ENCODE results near the gene BID. TPM values are rescaled to one million over a fixed set of nuclear protein-coding genes. Genes with fewer than 3 reads are reported as not detected.

The BID gene
- total and polyA plus RNA-seq, 2 of the 8 experiments (the other 6 are each of a cell fraction or from before 2014, with no cell fraction given) = 39.3 to 114 TPM

DNA sequence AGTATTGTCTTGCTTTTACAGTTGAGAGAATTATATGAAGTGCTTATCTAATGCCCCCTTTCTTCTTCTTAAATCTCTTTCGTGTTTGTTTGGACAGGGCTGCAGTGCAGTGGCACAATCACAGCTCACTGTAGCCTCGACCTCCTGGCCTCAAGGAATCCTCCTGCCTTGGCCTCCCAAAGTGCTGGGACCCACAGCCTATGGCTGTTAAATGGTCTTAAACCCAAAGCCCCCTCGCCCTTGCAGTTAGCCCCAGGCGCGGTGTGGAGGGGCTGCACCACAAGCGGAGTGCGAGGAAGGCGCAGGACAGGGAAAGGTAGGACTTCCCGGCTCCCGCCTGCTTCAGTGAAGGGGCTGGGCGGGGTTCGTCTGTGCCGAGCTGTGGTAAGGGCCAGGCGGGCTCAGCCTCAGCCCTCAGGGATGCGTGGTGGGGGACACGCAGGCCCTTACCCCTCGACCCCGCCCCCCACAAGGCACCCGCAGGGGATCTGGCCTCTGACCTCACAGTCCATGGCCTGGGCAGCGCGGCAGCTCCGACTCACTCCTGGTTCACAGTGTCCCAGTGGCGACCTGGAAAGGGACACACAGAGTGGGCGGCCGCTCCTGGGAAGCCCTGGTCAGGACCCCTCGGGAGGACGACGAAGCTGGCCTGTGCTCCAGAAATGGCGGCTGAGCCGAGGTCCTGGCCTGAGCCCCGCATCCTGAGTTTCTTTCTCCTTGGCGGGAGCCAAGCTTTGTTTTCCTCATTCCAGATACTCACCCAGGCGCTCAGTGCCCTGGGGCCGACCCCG lies 24.5 kb downstream of the BID start (continued):
- TF ChIP-seq HDAC6 (IDR thresholded peaks at IDR 0.05; ENCODE audit: low read depth, low read length) (no peak), BRCA1 (IDR thresholded peaks at IDR 0.05; ENCODE audit: low read depth, low read length) (no peak), SIN3A (conservative IDR thresholded peaks at IDR 0.05 in 1 of 2, IDR thresholded peaks at IDR 0.05 in 1 of 2; ENCODE audit: low read depth in 1 of 2, low read length in 2 of 2) (no peak), EZH2 (IDR thresholded peaks at IDR 0.05; ENCODE audit: low read depth, low read length, severe bottlenecking) (no peak), TAF1 (IDR thresholded peaks at IDR 0.05; ENCODE audit: low read depth, low read length) (no peak), BCL11A (IDR thresholded peaks at IDR 0.05; ENCODE audit: low read depth in 2 of 2, low read length in 2 of 2) (no peak)
